AG09319 (cell line): ENCODE results near the gene DDAH1.
A peak's percentile ranks its signal among the peaks of the same experiment; 100 is the strongest.

Source experiments
- DNase-seq: peaks from one replicate; pipeline ENCODE4 v3.0.0-alpha.2; 2010; ENCODE audit warnings: low read depth; ENCODE audit errors: extremely low read depth
- CTCF ChIP-seq: IDR thresholded peaks from 2 replicates; pipeline ENCODE4 v1.5.1; 2011; ENCODE audit warnings: low read depth, mild to moderate bottlenecking, inconsistent platforms, low read length, moderate library complexity

DDAH1 gene

GRCh38 chr1:85274969-85275453 lies 189.9 kb downstream of the DDAH1 start:
- TF ChIP-seq CTCF, result no peak
- DNase-seq, result peak; percentile 30

GRCh38 chr1:85273397-85273796 lies 191.6 kb downstream of the DDAH1 start:
- no peak for DNase-seq
- no peak for TF ChIP-seq CTCF

- no peak for TF ChIP-seq CTCF
- DNase-seq, result no peak
Observed at GRCh38 chr1:85268801-85269585, 196.0 kb downstream of the DDAH1 start.
